ENCODE results near the gene SYNGAP1.

The SYNGAP1 gene

DNA sequence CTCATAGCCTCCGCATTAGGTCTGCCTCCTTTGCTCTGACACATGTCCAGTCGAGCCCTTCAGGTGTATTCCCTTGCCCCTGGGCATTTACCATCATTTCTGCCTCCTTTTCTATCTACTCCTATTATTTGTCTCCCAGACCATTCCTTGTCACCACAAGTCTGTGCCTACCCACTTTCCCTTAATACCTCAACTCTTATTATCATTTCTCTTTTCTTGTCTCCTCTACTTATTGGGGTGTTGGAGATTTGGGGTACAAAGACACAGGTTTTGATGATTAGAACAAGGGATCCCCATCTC, 1.4 kb downstream of the SYNGAP1 start:
- no peak for DNase-seq (ENCODE audit: low spot score)

DNA sequence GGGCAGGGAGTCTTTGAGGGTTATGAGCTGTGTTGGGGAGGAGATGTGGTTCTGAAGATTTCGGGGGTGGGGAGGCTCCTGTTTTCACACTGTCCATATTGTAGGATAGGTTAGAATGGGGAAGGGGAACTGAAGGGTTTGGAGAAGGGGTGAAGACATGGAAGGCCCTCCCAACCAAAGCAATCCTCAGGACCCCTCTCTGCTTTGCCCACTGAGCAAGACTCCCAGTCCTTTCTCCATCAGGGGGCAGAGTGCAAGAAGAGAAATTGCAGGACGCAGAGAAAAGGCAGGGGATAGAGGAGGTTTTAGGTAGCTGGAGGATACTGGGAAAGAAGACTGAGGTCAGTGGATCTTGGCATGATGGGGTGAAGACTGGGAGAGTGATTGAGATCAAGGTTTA, 3.9 kb downstream of the SYNGAP1 start:
- DNase-seq (ENCODE audit: low spot score): no peak

DNA sequence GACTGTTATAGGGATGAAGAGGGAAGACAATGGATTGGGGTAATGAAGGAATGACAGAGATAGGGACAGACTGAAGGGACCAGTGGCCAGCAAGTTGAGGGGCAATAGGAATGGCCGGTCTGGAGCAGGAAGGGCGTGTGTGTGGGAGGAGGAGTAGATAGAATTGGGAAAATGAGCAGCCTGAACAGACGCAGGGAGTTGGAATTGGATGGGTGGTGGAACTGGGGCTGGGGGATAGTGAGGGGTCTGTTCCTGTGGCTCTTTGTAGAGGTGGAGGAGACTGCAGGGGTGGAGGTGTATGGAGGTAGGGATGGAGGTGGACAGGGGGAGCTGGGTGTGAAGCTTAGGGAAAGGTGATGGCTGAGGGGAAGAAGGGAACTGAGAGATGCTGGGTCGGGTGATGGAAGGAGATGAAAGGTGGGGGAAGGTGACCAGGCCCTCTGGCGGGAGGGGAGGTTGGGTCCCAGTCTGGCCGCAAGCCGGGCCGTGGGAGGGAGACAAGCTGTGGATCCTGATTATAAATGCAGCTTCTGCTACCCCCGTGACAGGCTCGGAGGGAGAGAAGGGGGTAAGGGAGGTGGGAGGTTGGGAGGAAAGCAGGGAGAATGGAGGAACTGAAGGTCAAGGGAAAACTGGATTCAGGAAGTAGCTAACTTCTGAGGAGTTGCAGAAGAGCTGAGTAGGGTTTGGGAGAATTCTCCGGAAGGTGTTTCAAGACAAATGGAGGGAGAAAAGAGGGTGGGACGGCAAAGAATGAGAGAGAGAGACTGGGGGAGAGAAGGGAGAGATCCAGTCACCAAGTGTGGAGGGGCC, 5.2 kb downstream of the SYNGAP1 start:
- DNase-seq (ENCODE audit: low spot score): no peak

DNA sequence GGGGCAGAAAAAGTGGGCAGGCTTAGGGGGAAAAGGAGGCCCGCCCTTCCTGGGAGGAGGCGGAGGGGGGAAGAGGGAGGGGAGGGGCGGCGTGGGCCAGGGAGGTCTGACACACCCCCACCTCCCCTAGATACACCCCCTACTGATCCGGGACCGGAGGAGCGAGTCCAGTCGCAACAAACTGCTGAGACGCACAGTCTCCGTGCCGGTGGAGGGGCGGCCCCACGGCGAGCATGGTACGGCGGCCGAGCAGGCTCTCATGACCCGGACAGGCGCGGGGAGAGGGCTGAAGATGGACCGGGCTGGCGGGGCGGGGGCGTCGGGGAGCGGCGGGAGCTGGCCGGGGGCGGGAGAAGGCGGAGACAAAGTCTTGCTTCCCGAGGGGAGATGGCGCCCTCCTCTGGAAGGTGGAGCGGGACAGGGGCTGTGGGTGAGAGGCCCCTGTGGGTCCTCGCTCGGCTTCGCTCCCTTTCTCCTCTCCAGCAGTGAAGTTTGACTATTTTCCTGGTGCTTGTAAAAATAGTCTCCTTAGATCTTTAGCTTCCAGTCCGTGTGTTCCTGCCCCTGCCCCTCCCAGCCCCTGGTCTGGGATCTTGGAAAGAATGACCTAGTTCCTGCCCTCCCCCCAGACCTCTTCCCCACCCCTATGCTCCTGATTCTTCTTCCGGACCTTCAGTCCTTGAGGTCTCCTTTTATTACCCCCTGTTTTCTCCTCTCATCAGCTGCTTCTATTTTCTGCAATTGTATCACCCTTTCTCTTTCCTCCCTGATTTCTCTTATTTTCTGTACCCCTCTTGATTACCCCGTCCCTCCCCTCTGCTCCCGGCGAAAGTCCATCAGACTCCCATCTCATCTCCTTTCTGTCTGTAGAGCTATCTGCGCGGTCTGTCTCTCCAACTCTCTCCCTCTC, 6.1 kb downstream of the SYNGAP1 start:
- DNase-seq (ENCODE audit: low spot score): peak; percentile 76

DNA sequence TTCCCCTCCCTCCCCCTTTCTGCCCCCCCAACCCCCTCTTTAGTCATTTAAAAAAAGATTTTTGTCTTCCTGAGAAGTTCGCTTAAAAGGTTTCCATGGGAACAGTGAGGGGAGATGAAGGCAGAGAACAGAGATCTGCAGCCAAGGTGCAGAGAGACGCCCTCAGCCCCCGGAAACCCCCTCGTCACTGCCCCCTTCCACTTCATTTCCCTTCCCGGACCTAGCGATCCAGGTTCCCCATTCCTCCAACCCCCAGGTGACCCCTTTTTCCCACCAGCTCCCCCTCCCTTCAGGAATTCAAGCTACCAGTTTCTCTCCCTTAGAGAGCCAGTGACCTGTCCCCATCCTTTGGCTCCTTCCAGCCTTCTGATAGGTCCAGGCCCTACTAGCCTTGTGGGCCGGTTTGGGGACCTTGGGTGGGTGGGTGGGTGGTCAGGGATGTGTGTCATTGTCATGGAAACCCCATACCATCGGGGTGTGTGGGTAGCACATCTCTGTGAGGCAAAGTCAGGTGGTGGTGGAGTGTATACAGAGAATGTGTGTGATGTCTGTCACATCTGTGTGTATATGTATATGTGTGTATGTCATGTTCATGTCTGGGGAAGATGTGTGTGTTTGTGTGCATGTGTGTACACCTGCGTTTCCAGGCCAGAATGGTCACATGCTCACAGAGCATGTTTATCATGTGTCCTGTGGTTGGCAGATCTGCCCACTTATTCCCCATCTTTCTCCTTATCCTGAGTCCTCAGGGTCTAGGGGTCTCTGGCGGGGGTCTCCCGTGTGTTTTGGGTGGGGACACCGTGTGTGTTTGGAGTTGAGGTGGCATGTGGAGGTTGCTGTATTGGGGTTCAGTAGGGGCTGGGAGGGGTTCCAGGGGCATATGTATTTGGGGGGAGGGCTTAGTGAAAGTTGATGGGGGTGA, 7.0 kb downstream of the SYNGAP1 start:
- DNase-seq (ENCODE audit: low spot score): no peak

DNA sequence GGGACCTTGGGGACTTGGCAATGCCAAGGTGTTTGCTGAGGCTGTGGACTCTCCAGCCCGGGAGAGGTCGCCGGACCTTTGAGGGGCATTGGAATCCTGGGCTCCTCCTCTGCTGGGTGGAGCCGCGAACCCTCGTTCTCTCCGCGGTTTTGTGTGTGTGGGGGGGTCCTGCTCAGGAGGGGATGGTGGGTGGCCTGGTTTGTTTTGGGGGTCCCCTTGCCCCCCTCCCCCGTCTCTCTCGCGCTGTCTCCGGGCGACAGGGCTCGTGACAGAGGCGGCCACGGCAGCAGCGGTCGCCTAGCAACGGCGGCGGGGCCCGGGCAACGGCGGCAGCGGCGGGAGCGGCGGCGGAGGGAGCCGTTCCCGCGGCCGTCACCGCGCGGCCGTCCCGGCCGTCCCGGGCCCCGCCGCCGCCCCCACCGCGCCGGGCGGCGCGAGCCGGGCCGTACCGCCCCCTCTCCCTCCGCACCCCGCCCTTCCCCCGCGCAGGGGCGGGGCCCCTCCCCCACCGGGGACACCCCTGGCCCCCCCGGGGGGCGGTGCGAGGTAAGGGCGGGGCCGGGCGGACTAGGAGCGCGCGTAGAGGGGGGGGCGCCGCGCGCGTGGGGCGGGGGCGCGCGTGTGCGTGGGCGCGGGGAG, 7.8 kb downstream of the SYNGAP1 start:
- DNase-seq (ENCODE audit: low spot score): no peak

DNA sequence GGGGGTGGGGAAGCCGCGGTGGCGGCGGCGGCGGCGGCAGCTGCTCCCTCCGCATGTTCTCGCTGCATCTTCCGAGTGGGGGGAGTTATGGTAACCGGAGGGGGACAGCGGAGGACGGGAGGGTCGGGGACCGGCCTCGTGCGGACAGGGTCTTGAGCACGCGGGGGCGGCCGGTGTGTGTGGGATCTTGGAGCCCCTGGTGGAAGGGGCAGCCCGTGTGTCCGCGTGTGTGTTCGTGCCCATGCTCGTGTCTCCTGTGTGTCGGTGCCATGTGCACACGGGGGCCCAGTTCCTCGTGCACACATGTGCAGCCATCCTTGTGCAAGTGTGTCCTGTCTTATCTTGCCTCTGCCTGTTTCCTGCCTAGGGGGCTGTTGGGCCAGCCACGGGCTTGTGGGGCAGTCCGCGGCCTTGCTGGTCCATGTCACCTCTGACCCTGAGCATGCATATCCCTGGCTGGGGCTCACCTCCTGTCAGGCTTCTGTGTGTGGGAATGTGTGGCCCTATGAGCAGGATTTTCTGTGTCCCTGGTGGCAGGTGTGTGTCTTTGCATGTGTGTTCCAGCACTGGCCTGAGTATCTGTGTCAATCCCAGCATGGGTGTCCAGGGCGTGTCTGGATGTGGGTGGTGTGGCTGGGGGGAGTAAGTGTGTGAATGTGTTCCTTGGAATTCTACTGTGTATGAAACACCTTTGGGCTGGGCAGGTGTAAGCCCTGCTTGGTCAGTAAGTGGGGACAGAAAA, 8.5 kb downstream of the SYNGAP1 start:
- DNase-seq (ENCODE audit: low spot score): peak; percentile 76

DNA sequence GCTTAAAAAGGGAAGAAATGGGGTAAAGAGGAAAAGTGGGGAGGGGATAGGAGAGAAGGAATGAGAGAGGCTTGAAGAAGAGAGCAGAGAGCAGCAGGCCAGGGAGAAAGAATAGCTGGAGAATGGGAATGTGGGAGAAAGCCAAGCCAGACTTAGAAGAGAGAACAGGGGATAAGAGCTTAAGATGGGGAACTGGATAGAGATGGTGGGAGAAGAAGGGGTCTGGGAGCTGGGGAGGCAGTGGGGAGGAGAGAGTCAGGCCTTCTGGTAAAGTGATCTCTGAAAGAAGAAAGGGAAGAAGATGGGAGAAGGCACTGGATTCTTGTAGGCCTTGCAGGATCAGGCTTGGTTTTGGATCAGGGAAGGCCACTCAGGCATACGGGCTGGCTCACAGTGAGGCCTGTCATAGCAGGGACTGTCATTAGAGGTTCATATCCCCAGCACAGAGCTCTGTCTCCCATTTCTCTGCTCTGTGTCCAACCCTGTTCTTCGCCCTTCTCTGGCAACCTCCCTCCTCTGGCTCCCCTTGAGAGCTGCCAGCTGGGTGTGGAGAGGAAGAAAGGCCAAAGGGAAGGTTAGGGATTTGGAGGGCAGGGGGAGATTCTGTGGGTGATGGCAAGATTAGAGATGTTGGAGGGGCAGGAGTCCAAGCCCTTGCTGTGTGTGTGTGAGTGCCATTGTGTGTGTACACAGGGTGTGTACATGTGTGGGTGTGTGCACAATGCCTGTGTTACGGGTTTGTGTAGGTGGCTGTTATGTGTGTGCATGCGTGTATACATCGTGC, 9.3 kb downstream of the SYNGAP1 start:
- DNase-seq (ENCODE audit: low spot score): no peak

DNA sequence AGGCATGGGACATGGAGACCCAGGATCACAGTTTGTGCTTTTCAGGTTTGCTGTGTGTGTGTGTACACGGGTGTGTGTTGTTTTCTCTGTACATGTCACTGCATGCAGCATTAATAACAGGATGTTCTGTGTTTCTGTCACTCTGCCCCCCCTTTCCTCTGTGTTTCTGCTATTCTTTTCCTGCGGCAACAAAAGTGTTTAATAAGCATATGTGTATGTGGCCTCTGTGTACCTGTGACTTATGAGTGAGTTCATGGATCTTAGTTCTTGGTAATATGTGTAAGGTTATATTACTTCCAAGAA, 9.8 kb downstream of the SYNGAP1 start:
- no peak for DNase-seq (ENCODE audit: low spot score)

DNA sequence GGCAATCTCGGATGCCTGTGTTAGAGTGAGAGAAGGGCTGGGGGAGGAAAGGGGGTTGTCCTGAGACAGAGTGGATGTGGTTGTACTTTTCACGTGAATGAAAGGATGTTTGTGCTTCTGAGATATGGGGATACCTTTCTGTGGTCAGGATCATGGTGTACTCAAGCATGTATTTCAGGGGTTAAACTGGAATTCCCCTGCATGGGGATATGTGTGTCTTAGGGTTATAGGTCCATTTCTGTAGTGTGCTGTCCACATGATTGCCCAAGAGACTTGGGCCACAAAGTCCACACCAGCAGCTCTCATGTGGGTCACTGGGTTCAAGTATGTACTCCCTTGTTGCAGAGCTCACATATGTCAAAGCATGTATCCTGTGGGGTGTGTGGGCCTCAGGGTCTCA, 10.5 kb downstream of the SYNGAP1 start:
- DNase-seq (ENCODE audit: low spot score): no peak

DNA sequence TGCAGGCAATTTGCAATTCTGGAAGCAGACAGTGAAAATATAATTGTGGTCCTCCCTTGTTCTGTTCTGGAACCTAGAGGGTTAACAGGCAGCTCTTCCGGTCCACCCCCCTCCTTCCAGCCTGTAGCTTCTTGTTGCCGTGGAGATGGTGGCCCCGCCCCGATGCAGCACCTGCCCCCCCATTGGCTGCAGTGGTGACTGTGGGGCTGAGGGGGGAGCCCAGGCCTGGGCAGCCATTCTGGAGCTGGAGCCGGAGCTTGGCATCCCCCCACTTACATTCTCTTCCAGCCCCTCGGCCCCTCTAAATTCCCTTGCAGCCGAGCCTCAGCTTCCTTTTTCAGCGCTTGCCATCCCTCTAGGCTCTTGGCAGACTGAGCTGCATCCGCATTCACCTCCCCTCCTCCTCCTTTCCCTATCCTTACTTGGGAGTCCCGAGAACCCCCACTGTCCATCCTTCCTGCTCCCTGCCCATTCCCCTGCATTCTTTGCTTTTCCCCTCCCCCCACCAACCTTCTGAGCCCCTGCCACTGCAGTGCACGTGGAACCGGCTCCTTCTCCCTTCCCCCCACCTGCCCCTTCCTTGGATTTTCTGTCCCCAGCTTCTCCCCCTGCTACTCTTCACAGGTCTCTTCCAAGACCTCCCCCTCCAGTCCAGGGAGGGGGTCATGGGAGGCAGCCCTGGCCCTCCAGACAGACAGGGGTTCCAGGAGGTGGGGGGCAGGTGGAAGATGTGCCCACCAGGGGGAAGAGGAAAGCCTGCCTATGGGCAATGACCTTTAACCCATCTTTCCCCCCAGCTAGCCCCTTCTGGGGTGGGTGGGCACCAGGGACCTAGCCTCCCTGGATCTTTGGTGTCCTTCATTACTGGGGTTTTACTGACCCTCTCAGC, 11.4 kb downstream of the SYNGAP1 start:
- DNase-seq (ENCODE audit: low spot score): no peak

DNA sequence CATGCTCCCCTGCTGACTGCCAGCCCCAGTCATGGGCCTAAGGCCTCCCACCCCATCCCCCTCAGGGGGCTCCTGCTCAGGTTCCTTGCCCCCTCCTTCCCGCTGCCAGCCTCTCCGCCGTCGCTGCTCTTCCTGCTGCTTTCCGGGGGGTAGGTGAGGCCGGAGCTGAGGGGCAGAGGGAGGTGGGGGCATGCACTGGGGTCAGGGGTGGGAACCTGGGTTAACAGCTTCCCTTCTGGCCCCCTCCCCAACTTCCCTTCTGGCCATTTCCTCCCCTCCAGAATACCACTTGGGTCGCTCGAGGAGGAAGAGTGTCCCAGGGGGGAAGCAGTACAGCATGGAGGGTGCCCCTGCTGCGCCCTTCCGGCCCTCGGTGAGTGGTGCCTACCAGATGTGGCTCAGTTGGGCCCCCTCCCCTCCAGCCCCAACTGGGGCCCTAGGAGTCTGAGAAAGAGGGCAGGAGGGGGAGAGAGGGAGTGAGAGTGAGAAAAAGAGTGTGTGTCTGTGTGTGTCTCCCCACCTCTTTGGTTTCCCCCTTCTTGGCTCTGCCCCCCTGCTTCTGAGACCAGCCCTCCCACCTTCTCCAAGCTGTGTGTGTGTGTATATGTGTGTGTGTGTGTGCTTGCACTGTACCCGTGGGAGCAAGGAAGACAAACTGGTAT, 12.1 kb downstream of the SYNGAP1 start:
- no peak for DNase-seq (ENCODE audit: low spot score)

DNA sequence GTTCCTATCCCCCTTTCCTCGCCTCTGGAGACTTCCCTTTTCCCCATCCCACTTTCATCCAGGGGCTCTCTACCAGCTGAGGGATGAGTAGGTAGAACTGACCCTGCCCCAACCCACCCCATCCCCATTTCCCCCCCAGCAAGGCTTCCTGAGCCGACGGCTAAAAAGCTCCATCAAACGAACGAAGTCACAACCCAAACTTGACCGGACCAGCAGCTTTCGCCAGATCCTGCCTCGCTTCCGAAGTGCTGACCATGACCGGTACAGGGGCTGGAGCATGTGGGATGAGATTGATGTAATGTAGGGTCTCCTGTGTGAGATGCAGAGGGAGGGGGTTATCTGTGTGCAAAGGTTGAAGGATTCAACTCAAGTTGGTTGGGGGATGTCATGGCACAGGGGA, 12.7 kb downstream of the SYNGAP1 start:
- no peak for DNase-seq (ENCODE audit: low spot score)

DNA sequence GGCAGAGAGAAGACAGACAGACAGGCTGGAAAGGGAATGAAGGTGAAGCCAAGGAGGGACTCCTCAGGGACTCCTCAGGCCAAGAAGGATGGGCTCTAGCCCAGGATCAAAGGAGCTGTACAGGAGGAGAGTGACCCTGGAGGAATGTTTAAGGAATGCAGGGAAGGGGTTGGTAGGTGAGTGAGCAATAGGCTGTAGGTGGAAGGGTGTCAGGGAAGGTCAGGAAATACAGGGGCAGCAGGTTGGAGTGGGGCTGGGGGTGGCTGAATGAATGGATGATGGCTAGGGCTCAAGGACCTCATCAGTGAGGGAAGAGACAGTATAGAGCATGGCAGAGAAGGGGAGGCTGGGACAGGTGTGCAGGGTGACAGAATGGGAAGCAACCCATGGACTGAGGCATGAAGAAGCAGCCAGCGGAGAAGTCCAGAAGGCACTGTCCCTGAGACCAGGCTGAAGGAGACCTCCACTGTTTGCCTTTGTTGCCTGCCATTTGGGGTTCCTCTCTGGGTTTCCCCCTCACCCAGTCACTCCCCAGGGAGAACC, 13.2 kb downstream of the SYNGAP1 start:
- DNase-seq (ENCODE audit: low spot score): no peak

DNA sequence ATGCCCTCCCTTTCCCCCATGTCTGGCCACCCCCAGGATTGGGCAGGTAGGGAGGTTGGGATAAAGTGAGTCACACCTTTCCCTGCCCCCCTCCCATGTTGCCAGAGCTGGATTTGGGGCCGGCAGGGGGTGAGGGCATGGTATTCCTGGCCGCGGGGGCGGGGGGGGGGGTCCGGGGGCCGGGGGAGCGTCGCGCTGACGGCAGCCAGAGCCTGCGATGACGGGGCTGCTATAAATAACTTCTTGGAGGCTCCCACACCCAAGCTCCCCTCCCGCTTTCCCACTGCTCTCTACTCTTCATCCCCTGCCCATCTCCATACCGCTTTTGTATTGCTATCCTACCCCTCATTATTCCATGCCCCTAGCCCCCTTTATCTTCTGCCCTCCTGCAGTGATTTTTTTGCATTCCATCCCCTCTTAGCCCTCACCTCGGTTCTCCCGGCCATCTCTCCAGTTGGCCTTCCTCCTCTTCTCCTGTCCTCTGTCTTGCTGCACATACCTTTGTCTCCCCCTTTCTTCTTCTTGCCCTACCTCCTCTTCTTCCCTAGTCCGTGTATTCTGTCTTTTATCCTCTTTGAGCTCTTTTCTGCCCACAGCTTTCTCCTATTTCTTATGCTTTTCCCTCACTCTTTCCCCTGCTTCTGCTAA, 13.8 kb downstream of the SYNGAP1 start:
- no peak for DNase-seq (ENCODE audit: low spot score)

DNA sequence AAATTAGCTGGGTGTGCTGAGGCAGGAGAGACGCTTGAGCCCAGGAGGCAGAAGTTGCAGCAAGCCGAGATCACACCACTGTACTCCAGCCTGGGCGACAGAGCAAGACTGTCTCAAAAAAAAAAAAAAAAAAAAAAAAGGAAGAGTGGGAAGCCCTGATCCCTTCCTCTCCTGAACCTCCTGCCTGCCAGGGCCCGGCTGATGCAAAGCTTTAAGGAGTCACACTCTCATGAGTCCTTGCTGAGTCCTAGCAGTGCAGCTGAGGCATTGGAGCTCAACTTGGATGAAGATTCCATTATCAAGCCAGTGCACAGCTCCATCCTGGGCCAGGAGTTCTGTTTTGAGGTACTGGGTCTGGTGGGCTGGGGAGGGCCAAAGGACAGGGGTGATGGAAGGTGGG, 15.1 kb downstream of the SYNGAP1 start:
- DNase-seq (ENCODE audit: low spot score): no peak

DNA sequence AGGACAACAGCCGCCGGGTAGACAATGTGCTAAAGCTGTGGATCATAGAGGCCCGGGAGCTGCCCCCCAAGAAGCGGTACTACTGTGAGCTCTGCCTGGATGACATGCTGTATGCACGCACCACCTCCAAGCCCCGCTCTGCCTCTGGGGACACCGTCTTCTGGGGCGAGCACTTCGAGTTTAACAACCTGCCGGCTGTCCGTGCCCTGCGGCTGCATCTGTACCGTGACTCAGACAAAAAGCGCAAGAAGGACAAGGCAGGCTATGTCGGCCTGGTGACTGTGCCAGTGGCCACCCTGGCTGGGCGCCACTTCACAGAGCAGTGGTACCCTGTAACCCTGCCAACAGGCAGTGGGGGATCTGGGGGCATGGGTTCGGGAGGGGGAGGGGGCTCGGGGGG, 17.8 kb downstream of the SYNGAP1 start:
- no peak for DNase-seq (ENCODE audit: low spot score)

DNA sequence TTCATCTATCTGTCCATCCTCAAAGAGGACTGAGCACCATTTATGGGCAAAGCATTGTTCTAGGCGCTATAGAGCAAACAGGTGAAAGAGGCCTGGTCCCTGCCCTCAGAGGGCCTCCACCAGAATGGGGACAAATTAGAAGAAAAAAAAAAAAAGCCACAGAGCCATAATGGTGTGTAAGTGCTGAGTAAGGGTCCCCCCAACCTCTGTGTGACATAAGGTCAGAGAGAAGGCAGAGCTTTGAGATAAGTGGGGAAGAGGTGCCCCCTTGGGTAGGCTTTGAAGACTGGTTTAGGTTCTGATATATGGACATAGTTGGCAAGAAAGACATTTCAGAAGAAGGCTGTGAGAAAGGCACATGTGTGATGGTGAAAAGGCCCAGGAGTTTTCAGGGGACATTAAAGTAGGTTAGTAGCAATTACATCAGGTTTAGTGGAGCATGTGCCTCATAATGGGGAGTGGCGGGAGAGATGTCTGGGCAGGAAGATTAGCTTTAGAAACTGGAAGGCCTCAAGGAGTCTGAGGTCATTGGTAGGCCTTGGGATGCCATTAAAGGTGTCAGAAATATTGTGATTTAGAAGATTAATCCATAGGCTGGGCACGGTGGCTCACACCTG, 19.2 kb downstream of the SYNGAP1 start:
- DNase-seq (ENCODE audit: low spot score): no peak

All from SW480 (cell line).